Measurements from ENCODE around the gene NANOS2. TPM values are rescaled to one million over a fixed set of nuclear protein-coding genes. Genes with fewer than 3 reads are reported as not detected.

The NANOS2 gene
- polyA plus RNA-seq, 1 donor from 2014 or later, result not detected

DNA sequence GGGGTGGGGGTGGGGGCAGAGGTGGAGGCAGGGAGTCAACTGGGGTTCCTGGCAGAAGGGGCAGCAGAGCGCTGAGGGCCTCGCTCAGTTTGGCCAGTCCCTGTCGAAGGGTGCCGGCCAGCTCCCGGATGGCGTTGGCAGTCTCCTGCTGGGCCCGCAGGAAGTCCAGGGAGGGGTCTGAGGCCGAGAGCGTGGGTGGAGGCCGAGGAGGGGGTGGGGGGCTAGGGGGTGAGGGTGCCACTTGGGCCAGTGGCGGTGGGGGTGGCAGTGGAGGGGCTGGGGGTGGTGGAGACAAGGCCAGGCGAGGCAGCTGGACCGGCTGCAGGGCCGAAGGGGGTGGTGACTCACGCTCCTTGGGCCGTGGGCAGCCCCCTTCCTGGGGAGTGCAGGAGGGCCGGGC lies 23.7 kb downstream of the NANOS2 start:
- Mint-ChIP-seq H3K27me3 (no peaks in the 10 kb centered on the region), H3K4me3 (no peak overlapping the region), H3K36me3 (peaks cover 4% of the 10 kb centered on the region), H3K4me1 (peaks cover 8 to 26% (median 17%) of the 10 kb centered on the region in 3 donors), H3K9me3 (no peaks in the 10 kb centered on the region), H3K27ac (no peak overlapping the region)

DNA sequence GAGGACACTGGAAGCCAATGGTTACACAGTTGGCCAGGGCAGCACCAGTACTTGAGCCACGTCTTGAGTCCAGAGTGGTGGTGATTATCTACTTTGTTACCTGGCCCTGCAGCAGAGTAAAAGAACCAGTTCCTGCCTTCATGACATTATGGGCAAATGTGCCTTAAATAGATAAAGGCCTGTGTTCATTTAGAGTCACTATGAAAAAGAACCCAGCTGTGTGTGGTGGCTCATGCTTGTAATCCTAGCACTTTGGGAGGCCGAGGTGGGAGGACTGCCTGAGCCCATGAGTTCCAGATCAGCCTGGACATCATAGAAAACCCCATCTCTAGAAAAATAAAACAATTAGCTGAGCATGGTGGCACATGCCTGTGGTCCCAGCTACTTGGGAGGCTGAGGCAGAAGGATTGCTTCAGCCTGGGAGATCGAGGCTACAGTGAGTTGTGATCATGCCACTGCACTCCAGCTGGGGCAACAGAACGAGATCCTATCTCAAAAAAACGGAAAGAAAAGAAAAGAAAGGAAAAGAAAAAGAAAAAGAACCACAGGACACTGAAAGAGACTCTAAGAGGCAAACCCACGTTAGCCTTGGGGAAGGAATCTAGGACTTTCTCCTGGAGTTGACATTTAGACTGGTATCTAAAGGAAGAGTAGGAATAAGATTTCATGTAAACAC lies 25.2 kb downstream of the NANOS2 start:
- no peaks in the 10 kb centered on the region for H3K27me3 Mint-ChIP-seq
- H3K9me3 Mint-ChIP-seq, result no peaks in the 10 kb centered on the region
- H3K36me3 Mint-ChIP-seq, result peaks cover 2% of the 10 kb centered on the region
- peak overlapping the region in 1 of 4 donors; percentile 48 for H3K4me3 Mint-ChIP-seq
- H3K4me1 Mint-ChIP-seq, result peaks cover 4 to 22% (median 14%) of the 10 kb centered on the region in 3 donors
- H3K27ac Mint-ChIP-seq, result peak overlapping the region in 2 of 3 donors; percentile 17 to 78

DNA sequence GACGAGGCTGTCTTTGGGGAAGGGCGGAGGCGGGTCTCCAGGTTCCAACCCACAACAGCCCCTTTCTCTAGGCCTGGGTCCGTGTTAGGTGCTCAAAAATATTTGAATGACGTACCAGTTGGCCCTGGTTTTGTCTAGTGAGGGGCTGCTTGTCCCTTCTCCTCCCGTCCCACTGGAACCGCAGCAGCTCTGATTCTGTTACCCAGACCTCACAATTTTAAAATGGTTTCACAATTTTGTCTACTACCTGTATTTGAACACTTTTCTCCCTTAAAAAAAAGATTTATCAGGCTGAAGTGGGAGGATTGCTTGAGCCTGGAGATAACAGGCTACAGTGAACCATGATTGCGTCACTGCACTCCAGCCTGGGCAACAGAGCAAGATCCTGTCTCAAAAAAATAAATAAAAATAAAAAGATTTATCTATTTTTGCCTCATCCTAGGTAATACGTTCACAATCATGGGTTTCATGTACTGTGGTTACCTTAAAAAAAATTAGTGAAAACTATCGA lies 27.3 kb downstream of the NANOS2 start:
- H3K4me3 Mint-ChIP-seq, result peak overlapping the region; percentile 97 to 100 (median 98)
- H3K9me3 Mint-ChIP-seq, result no peaks in the 10 kb centered on the region
- peak overlapping the region; percentile 97 to 98 (median 98) for H3K27ac Mint-ChIP-seq
- H3K27me3 Mint-ChIP-seq, result peaks cover 3% of the 10 kb centered on the region
- H3K4me1 Mint-ChIP-seq, result peaks cover 8 to 22% (median 13%) of the 10 kb centered on the region in 3 donors
- peaks cover 7% of the 10 kb centered on the region for H3K36me3 Mint-ChIP-seq

DNA sequence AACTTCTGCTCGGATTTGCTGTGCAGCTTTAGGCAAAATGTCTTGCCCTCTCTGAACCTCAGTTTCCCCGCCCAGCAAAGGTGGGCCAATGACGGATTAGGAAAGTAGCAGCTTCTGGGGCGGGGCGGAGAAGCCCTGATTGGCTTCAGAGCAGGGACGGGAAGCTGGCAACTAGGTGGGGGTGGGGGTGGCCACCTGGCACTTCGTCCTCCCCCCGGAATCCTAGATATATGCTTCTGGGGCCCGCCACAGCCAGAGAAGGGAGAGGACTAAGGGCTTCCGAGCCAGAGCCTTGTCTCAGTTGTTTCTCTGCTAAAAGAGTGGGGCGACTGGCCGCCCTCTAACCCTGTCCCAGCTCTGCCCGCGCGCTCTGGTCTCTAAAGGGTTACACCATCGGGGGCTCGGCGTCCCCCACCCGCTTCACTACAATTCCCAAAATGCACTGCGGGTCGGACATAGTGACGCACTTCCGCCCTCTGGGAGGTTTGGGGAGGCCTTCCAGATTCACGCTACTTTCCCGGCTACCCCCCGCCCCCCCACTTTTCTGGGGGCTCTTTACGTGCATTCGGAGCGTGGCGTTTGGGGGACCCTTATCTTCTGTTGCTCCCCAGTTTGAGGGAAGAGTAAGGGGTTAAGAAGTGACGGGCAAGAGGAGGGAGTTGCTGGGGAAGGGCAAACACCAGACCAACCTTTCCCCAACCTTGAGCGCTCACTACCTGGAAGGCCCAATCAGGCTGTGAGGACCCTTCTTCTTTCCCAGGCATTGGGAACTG lies 28.0 kb downstream of the NANOS2 start:
- H3K4me3 Mint-ChIP-seq, result peak overlapping the region; percentile 97 to 100 (median 98)

DNA sequence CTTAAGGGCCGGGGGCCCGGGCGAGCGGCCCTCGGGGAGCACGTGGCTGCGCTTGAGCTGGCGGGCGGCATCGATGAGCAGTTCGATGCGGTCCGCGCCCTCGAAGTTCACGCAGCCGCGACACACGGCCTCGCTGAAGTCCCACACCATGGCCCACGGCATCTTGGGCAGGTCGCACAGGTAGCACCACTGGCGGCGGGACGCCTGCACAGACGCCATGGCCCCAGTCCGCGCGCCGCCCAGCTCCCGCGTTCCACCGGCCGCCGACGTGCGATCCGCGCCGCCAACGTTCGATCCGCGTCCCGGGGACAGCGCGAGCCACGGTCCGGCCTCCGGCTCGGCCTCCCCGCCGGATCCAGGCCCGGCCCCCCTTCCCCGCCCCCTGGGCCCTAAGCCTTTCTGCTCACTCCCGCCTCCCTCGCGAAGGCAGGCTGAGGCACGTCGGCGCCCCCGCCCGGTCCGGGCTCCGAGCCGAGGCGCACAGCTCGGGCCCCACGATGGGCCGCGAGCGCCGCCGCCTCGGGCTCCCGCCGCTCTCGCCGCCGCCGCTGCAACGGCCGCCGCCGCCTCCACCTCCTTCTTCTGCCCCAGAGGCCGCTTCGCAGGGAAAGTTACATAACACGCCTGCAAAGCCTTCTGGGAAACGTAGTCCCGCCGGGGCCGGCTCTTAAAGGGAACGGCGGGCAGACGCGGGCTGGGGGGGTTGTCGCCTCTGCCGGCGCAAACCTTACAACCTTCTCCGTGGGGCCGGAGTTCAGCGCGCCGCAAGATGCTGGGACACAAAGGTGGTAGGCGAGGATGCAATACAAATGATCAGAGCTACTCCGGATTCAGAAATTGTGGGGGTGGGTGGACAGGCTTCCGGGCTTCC lies 28.8 kb downstream of the NANOS2 start, which contains the start of gene IRF2BP1:
IRF2BP1 (minus strand) TSS at position 586 of the 871 bp plus-strand sequence; CDS start at position 219, 367 bp downstream.
- H3K36me3 Mint-ChIP-seq, result peaks cover 7% of the 10 kb centered on the region
- H3K4me3 Mint-ChIP-seq, result peak within 1 kb of the TSS; percentile 97 to 100 (median 98)
- H3K9me3 Mint-ChIP-seq, result no peaks in the 10 kb centered on the region
- peaks cover 4% of the 10 kb centered on the region for H3K27me3 Mint-ChIP-seq
- peak within 1 kb of the TSS; percentile 97 to 98 (median 98) for H3K27ac Mint-ChIP-seq
- H3K4me1 Mint-ChIP-seq, result peaks cover 9 to 22% (median 15%) of the 10 kb centered on the region in 3 donors

More for the DNA sequence above, 28.0 kb downstream of the NANOS2 start:
- Mint-ChIP-seq H3K36me3 (peaks cover 7% of the 10 kb centered on the region), H3K27me3 (peaks cover 3% of the 10 kb centered on the region), H3K9me3 (no peaks in the 10 kb centered on the region), H3K4me1 (peaks cover 8 to 22% (median 13%) of the 10 kb centered on the region in 3 donors), H3K27ac (peak overlapping the region; percentile 97 to 98 (median 98))

DNA sequence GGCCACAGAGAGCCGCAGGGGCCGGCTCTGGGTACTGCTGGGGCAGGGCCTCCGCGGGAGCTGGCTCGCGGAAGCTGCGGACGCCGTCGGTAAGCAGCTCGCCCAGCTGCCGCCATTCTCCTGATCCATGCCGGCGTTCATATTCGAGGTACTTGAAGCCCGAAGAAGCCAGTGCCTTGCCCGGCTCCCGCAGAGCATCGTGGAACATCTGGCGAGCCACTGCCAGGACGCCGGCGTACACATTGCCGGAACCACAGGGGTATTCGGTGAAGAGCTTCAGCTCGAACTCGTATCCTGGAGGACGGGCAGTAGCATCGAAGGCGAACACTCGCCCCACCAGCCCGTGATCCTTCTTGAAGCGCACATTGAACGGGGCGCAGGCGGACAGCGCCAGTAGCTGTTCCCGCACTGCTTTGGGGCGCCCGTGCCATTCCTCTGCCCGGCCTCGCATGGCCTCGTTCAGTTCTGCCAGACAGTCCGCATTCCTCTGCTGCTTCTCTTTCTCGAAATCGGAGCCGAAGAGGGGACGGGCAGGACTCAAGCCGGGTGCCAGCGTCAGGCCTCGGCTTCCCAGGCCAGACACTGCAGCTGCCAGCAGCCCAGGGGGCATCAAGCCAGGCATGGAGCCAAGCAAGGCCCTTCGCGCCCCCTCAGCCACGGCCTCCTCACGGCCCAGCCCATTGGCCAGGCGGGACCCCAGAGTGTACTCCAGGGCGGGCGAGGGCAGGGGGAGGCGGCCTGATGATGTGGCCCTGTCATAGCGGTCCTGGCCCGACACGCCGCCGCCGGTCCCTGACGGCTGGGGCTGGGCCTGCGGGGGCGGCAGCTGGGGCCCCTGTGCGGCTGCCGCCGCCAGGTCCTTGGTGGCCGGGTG lies 29.7 kb downstream of the NANOS2 start:
- Mint-ChIP-seq H3K36me3 (peaks cover 7% of the 10 kb centered on the region), H3K27me3 (peaks cover 7% of the 10 kb centered on the region), H3K27ac (no peak overlapping the region), H3K4me1 (peaks cover 9 to 22% (median 15%) of the 10 kb centered on the region in 3 donors), H3K4me3 (peak overlapping the region; percentile 29 to 54 (median 52)), H3K9me3 (no peaks in the 10 kb centered on the region)

DNA sequence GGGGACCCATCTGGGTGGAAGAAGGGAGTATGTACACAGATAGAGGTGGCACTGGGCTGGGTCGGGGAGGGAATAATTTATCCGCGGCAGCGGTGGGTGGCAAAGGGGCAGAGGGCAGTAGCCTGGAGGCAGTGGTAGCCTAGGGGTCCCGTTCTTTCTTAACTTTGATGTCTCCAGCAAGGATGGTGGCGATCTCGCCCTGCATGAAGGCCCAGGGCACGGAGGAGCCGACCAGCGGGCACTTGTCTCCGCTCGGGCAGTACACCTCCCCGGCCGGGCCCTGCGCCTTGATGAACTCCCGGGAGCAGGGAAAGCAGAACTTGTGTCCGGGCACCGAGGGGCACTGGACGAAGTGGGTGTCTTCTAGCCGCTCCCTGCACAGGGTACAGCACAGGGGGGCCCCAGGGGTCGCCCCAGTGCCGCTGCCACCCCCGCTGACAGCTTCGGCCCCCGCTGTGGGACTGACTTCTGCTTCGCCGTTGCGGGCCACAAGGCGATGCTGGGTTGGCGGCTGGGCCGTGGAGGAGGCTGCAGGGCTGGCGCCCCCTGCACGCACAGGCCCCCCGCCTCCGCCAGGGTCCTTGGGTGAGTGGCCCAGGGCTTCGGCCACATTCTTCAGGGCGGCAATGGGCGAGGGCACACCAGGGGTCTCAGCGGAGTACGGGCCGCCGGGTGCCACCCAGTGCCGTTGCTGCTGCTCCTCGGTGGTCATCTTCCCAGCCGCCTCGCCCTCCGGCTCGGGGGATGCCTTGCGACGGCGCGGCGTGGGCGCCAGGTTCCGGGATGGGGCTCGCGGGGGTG lies 30.5 kb downstream of the NANOS2 start:
- peaks cover 9 to 17% (median 15%) of the 10 kb centered on the region in 3 donors for H3K4me1 Mint-ChIP-seq
- H3K27me3 Mint-ChIP-seq, result peaks cover 11% of the 10 kb centered on the region
- peaks cover 7% of the 10 kb centered on the region for H3K36me3 Mint-ChIP-seq
- peak overlapping the region in 2 of 4 donors; percentile 4 to 97 for H3K4me3 Mint-ChIP-seq
- H3K9me3 Mint-ChIP-seq, result no peaks in the 10 kb centered on the region
- H3K27ac Mint-ChIP-seq, result no peak overlapping the region

DNA sequence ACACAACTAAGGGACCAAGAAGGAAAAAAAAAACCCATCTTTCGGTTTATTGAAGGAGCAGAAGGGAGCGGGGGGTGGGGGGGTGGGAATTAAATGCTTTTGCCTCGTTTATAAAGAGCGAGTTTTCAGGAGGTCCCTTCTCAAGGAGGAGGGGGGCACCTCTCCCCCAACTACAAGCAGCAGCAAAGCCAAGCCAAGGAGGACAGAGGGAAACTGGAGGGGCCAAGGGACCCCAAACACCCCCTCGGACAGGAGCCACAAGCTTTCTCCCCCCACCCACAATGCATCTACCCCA lies 31.0 kb downstream of the NANOS2 start:
- peaks cover 14% of the 10 kb centered on the region for H3K27me3 Mint-ChIP-seq
- H3K9me3 Mint-ChIP-seq, result no peaks in the 10 kb centered on the region
- peak overlapping the region; percentile 76 to 97 (median 85) for H3K4me3 Mint-ChIP-seq
- peak overlapping the region in 2 of 3 donors; percentile 68 to 77 for H3K27ac Mint-ChIP-seq
- H3K4me1 Mint-ChIP-seq, result peaks cover 9 to 21% (median 15%) of the 10 kb centered on the region in 3 donors
- H3K36me3 Mint-ChIP-seq, result peaks cover 7% of the 10 kb centered on the region

DNA sequence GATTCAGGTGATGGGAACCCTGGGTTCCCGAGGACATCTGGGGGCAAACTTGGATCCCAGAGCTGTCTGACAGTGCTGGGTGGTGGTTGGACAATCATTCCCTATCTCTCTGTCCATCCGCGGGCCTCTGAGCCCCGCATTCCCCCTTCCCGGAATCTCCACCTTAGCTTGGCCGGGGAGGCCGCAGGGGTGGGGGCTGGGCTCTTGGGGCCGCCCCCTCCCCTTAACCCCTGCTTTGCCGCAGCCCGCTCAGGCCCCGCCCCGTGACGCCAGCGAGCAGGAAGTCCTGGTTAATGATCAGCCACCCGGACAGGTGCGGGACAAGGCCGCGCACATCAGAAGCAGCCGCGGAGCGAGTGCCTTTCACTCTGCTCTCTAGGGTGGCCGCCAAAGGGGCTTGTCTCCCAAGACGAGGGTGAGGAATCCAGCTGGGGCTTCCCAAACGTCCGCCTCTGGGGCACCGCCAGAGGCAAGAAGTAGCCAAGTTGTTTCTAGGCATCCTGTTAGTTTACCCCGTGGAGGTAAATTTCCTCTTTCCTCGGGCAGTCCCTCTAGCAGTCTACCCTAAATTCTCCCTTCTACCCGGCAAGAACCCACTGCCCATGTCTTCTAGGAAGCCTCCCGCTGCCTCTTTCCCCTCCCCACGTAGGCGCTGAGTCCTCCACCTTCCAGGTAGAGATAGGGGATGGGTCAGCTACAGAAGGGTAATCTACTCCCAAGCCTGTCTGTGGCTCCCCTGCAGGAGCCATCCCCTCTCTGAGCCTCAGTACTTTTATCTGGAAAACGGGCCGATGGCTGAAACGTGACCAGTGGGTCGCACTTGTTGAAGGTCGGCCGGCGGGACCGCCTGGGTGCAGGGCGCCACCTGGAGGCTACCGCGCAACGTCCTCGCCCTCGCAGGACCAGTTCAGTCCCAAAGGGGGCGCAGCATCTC lies 31.7 kb downstream of the NANOS2 start:
- H3K9me3 Mint-ChIP-seq, result no peaks in the 10 kb centered on the region
- peaks cover 10 to 22% (median 16%) of the 10 kb centered on the region in 3 donors for H3K4me1 Mint-ChIP-seq
- H3K27ac Mint-ChIP-seq, result peak overlapping the region in 2 of 3 donors; percentile 68 to 77
- peaks cover 20% of the 10 kb centered on the region for H3K27me3 Mint-ChIP-seq
- peaks cover 7% of the 10 kb centered on the region for H3K36me3 Mint-ChIP-seq
- H3K4me3 Mint-ChIP-seq, result peak overlapping the region; percentile 76 to 97 (median 85)

DNA sequence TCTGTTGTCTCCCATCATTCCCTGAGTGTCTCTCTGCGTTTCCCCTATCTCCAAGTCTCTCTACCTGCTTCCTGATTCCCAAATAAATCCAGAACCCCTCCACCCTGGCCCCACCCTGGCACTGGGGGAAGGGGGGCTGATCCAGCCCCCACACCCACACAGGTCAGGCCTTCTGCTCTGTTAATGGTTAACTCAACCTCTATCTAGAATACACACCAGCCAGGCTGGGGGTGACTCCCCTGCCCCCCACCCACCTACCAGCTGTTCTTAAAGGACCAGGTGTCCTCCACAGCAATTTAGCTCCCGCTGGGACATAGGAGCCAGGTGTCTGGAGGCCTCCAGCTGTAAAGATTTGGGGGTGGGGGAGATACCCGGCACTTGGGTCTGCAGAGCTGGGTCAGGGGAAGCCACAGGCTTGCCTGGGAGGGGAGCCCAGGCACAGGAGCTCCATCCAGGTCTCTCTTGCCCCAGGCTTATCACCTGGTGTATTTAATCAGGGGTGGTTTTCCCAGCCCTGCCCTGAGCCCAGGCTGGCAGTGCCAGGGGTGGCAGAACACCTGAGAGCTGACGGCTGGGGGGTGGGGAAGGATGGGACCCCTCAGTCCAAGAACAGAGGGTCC lies 32.6 kb downstream of the NANOS2 start:
- Mint-ChIP-seq H3K27ac (peak overlapping the region in 1 of 3 donors; percentile 29), H3K4me1 (peaks cover 10 to 22% (median 21%) of the 10 kb centered on the region in 3 donors), H3K4me3 (peak overlapping the region in 2 of 4 donors; percentile 39 to 42), H3K9me3 (no peaks in the 10 kb centered on the region), H3K27me3 (peaks cover 29% of the 10 kb centered on the region), H3K36me3 (peaks cover 7% of the 10 kb centered on the region)

DNA sequence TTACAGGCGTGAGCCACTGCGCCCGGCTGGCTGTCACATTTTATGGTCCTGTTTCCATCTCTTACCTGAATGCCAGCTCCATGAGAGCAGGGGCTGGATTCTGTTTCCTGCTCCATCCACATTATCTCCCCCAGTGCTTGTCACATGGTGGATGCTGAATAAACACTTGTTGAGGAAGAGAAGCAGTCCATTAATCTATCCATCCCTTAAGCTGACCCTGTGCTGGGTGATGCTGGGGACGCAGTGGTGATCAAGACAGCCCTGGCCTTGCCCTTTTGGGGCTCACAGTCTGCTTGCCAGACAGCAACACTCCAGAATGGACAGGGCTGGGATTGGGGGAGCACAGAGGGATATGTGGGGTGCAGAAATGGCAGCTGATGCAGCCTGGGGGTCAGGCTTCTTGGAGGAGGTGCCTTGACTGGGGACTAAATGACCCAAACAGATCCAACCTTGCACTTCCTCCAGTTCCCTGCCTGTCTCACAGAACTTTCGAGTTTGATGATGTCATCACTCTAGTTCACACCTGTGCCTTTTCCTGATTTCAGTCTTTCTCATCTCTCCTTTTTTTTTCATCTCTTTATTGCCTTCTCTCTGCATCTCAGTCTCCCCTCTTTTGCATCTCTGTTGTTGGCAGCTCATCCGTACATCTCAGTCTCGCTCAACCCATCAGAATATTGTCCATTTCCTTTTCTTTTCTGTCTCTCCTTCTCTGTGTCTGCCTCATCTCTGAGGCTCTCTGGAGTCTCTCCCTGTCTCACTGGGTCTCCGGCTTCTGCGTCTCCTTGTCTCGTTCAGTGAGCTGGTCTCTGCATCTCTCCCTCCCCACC lies 33.3 kb downstream of the NANOS2 start:
- Mint-ChIP-seq H3K4me1 (peaks cover 10 to 17% (median 16%) of the 10 kb centered on the region in 3 donors), H3K36me3 (peaks cover 7% of the 10 kb centered on the region), H3K27ac (peak overlapping the region in 1 of 3 donors; percentile 29), H3K4me3 (peak overlapping the region in 2 of 4 donors; percentile 39 to 42), H3K9me3 (no peaks in the 10 kb centered on the region), H3K27me3 (peaks cover 30% of the 10 kb centered on the region)

Measured in IgD-negative memory B cell (primary cell).